HCT116 (cell line): ENCODE results near the gene GIMAP8.

Experiments
- CEBPB ChIP-seq: IDR thresholded peaks from 2 replicates; pipeline ENCODE4 v1.6.1; 2012; ENCODE audit warnings: low read depth
- CTCF ChIP-seq, 3 experiments: fragments of 200-600 bp in 1 of 3; sonication (generic) in 1 of 3; IDR thresholded peaks in 2 of 3; conservative IDR thresholded peaks in 1 of 3; 2 replicates each; pipeline ENCODE4 v1.5.1; 2012 to 2017; ENCODE audit warnings: low read depth in 2 of 3, low read length in 2 of 3, antibody characterized with exemption in 1 of 3, borderline replicate concordance in 1 of 3, control low read depth in 1 of 3, mild to moderate bottlenecking in 1 of 3, mixed read lengths in 1 of 3, mixed run types in 1 of 3, moderate library complexity in 1 of 3; ENCODE audit not compliant: insufficient read depth in 1 of 3
- EGR1 ChIP-seq: IDR thresholded peaks from 2 replicates; pipeline ENCODE4 v1.6.1; 2012; ENCODE audit warnings: low read depth
- EZH2 ChIP-seq: fragments of 200-600 bp; sonication (generic); IDR thresholded peaks from 2 replicates; pipeline ENCODE4 v1.6.1; 2017; ENCODE audit warnings: antibody characterized with exemption, mixed run types
- EZH2phosphoT487 ChIP-seq: fragments of 200-600 bp; IDR thresholded peaks from 2 replicates; pipeline ENCODE4 v1.6.1; 2018; ENCODE audit warnings: antibody characterized with exemption, borderline replicate concordance
- JUND ChIP-seq: IDR thresholded peaks from 2 replicates; pipeline ENCODE4 v1.6.1; 2012
- POLR2A ChIP-seq: IDR thresholded peaks from 2 replicates; pipeline ENCODE4 v1.7.0; 2011; ENCODE audit warnings: borderline replicate concordance; ENCODE audit not compliant: insufficient read depth, insufficient read length; ENCODE audit errors: extremely low read depth
- TCF7L2 ChIP-seq: IDR thresholded peaks from 2 replicates; pipeline ENCODE4 v1.7.0; 2011; ENCODE audit warnings: borderline replicate concordance, inconsistent platforms; ENCODE audit not compliant: insufficient read depth, insufficient read length; ENCODE audit errors: extremely low read depth
- ZFX ChIP-seq: fragments of 450-650 bp; IDR thresholded peaks from 2 replicates; pipeline ENCODE4 v1.6.1; 2017
- TF ChIP-seq, protein P1 (sequence below): IDR thresholded peaks from 2 replicates; pipeline ENCODE4 v1.6.1; 2012

- no peak for TF ChIP-seq CTCF (IDR thresholded peaks at IDR 0.05 in 2 of 3, conservative IDR thresholded peaks at IDR 0.05 in 1 of 3; ENCODE audit: borderline replicate concordance in 1 of 3, insufficient read depth in 1 of 3, low read depth in 2 of 3, low read length in 2 of 3)
- no peak for TF ChIP-seq POLR2A
- TF ChIP-seq JUND: no peak
- no peak for TF ChIP-seq TCF7L2
- no peak for TF ChIP-seq ZFX
- TF ChIP-seq, protein P1, sequence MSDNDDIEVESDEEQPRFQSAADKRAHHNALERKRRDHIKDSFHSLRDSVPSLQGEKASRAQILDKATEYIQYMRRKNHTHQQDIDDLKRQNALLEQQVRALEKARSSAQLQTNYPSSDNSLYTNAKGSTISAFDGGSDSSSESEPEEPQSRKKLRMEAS: no peak
- no peak for TF ChIP-seq CEBPB
- no peak for TF ChIP-seq EZH2phosphoT487
- TF ChIP-seq EZH2: no peak
- TF ChIP-seq EGR1: no peak
Measured at GRCh38 chr7:150513758-150514157, 63.3 kb downstream of the GIMAP8 start.
